GM19238 (cell line): Measurements from ENCODE around the gene LRRC23.
"Not testable (repeated sequence)": the region's sequence is repeated elsewhere in the genome, so short reads cannot be mapped to it uniquely, and the experiment has no call there.

ENCODE experiments used
- DNase-seq: peaks from one replicate; pipeline ENCODE4 v3.0.0; 2011; ENCODE audit warnings: low spot score; ENCODE audit not compliant: insufficient read length

LRRC23 gene, protein sequence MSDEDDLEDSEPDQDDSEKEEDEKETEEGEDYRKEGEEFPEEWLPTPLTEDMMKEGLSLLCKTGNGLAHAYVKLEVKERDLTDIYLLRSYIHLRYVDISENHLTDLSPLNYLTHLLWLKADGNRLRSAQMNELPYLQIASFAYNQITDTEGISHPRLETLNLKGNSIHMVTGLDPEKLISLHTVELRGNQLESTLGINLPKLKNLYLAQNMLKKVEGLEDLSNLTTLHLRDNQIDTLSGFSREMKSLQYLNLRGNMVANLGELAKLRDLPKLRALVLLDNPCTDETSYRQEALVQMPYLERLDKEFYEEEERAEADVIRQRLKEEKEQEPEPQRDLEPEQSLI

DNA sequence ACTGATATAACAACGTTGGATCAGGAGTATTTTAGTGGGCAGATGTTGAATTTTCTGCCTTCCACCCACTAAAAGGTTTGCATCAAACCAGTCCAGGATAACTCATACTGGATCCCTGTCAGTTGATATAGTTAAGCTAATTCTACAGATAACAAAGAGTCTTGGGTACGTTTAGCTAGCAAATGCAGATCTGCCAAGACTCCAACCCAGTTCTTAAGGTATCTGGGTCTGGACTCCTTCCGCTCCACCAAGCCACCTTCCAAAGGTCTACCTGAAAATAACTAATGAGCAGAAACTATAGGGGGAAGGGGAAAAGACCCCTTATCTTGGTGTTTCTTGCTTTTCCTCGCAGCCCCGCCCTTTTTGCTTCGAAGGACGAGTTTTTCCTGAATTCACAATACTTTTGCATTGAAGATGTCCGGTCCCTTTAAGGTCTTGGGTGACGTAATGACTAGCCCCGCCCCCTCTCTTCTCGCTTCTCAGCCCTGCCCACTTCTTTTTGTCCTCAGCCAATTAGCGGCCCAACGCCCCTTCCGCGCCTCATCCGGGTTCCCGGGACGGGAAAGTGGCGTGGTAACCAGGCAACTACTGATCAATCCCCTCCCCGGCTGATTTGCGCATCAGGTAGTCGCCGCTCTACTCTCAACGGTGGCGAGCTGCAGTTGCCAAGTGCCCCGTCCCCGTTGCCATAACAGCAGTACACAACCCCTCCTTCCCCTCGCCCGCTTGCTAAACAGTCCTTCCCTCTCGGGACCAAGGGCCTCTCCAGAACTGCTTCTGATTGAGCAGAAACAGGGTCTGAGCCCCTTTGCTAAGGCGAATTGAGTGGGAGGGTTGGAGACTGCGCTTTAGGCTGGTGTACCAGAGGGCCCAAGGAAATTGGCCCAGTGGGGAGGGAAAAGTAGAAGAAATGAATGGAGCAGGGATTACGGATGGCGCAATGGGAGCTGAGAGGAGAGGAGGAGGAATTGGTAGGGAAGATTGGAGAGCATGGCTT is at the start of gene LRRC23:
Gene LRRC23 (plus strand): TSS at position 543 of the 997 bp plus-strand sequence. CDS start 812 bp downstream, outside the sequence.
- DNase-seq, result peak; percentile 92

DNA sequence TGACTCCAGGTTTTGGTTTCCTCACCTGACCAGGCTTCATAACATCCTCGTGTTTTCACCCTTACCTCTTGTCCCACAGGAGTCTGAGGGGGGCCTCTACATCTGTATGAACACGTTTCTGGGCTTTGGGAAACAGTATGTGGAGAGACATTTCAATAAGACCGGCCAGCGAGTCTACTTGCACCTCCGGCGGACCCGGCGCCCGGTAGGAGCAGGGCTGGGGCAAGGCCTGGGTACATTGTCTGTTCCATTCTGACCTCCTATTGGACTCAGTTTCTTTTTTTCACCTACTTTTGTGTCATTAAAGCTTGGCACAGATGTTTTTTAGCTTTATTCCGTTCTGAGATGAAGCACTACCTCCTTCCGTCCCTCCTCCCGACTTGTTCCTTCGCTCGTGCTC is 49.3 kb upstream of the LRRC23 start:
- no peak for DNase-seq

DNA sequence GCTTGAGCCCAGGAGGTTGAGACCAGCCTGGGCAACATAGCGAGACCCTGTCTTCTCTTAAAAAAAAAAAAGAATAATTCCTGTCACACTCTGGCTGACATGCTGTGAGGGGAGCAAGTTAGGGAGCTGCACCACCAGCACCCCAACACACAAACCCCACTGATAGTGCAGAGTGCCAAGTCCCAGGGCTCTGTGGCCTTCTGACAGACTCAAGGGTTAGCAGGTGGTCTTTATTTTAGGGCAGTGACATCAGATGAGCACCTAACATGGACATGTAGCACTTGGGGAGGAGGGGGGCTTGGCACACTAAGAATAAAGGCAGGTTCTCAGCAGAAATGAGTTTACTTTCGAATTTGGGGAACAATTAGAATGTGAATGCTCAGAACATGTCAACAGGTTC is 45.8 kb upstream of the LRRC23 start:
- no peak for DNase-seq

DNA sequence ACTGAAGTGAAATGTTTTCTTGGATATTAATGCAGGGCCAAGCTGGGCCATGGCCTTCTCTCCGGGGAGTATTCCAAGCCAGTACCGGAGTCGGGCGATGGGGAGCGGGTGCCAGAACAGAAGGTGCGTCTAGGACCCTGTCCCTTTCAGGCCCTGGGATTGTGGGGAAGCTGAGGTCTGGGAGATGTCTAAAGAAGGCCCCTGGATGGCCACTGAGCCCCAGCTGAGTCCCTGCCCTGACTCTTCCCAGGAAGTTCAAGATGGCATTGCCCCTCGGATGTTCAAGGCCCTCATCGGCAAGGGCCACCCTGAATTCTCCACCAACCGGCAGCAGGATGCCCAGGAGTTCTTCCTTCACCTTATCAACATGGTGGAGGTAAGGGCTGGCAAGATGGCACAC is 44.5 kb upstream of the LRRC23 start:
- no peak for DNase-seq

DNA sequence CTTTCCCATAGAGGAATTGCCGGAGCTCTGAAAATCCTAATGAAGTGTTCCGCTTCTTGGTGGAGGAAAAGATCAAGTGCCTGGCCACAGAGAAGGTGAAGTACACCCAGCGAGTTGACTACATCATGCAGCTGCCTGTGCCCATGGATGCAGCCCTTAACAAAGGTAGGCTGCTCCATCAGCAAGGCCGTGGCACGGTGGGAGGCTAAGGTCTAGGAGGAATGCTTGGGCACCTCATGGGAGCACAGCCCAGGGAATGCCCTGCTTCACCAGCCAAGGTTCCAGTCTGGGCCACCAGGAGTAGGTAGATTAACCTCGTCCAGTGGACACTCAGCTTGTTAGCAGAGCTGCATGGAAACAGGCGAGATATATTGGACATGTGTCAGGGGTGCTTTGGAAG is 43.7 kb upstream of the LRRC23 start:
- no peak for DNase-seq

DNA sequence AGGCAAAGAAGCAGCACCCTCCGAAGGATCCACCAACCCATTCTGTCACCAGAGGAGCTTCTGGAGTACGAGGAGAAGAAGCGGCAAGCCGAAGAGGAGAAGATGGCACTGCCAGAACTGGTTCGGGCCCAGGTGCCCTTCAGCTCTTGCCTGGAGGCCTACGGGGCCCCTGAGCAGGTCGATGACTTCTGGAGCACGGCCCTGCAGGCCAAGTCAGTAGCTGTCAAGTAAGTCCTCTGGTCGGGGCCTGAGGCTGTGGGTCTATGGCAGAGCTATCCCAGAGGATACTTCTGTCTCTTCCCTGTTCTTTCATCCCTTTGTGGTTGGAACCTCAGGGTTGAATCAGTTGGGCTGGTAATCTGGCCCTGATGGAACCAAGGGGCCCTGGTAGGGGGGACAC is 43.2 kb upstream of the LRRC23 start:
- no peak for DNase-seq

DNA sequence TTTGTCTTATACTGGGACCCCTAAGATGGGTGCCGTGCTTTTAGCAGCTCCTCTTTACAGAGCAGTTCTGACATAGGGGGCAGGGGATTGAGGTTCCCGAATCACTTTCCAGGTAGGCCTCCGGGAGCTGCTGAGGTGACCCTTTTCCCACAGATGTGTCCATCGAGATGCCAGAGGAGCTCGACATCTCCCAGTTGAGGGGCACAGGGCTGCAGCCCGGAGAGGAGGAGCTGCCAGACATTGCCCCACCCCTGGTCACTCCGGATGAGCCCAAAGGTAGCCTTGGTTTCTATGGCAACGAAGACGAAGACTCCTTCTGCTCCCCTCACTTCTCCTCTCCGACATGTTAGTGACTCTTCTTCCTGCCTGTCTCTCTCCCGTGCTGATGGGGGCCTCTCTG is 41.6 kb upstream of the LRRC23 start:
- no peak for DNase-seq

DNA sequence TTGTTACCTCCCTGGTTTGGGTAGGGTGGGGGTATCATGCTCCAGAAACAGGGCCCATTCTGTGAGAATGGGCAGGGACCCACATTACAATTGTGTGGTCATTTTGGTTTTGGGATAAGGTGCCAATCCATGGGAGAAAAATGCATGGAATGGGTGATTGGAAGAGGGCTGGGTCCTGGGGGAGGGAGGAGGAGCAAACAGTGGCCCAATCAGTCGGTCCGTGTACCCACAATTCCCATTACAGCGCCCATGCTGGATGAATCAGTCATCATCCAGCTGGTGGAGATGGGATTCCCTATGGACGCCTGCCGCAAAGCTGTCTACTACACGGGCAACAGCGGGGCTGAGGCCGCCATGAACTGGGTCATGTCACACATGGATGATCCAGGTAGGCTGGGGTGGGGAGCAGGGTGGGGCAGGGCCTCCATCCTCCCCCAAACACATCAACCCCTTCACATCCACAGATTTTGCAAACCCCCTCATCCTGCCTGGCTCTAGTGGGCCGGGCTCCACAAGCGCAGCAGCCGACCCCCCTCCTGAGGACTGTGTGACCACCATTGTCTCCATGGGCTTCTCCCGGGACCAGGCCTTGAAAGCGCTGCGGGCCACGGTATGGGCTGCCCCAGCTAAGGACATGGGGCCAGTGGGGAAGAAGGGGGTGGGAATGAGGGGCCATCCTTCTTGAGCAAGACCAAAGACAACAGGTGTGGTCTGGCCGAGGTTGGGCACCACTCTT is 40.9 kb upstream of the LRRC23 start:
- no peak for DNase-seq

DNA sequence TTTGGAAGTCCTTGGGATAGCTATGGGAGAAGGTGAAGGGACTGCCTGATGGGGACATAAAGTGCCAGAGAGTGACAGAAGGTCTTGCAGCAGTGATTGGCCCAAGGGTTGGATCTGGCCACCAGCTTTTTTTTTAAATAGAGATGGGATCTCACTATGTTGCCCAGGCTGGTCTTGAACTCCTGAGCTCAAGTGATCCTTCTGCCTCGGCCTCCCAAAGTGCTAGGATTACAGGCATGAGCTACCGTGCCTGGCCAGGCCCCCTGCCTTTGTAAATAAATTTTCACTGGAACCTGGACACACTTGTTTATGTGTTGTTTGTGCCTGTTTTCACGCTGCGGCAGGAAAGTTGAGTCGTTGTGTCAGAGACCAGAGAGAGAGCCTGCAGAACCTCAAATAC is 39.3 kb upstream of the LRRC23 start:
- DNase-seq, result not testable (repeated sequence)

DNA sequence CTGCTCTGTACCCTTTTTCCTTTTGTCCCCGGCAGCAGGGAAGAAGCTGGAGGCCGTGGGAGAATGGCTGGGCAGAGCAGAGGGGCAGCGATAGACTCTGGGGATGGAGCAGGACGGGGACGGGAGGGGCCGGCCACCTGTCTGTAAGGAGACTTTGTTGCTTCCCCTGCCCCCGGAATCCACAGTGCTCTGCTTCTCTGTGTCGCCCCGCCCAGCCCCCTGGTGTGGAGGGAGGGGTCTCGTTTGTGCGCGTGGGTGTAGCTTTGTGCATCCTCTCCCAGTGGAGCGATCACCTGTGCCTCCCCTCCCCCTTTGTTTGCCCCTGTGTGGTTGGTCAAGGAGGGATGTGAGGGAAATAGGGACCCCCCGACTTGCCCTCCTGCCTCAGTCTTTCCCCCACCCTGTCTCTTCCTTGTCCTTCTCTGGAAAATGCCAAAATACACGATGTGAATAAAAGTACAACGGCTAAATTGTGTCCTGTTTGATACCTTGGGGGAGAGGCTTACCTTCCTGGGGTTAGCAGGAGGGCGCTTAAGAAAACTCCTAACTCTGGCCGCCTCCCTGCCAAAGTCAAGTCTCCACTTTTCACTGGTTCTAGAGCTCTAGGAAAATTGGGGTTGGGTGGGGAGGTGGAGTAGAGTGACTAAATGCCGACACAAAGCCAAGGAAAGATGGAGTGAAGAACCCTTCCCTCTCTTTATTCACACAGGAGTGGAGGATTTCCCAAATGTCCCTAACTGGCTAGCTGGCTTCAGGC is 38.3 kb upstream of the LRRC23 start:
- no peak for DNase-seq

DNA sequence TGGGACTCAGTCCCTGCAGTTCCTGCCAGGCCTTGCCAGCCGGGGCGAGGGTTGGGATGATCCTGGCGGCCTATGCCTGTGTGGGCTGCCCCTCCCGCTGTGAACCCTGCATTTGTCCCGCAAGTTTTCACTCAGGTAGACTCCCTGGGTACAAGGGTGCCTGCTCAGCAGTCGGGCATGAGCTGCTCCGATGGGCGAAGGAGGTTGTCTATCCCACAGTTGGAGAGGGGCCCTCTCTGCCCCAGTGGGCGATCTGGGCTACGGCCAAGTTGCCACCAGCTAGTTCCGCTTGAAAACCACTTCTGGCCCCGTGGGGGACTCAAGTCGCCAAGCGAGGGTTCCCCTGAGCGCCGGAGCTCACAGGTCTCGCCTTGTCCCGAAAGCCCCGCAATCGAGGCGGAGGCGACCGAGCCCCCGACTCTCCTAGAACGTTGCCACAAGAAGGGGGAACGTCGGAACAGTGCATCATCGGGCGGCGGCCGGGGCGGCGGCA is 37.7 kb upstream of the LRRC23 start:
- no peak for DNase-seq

DNA sequence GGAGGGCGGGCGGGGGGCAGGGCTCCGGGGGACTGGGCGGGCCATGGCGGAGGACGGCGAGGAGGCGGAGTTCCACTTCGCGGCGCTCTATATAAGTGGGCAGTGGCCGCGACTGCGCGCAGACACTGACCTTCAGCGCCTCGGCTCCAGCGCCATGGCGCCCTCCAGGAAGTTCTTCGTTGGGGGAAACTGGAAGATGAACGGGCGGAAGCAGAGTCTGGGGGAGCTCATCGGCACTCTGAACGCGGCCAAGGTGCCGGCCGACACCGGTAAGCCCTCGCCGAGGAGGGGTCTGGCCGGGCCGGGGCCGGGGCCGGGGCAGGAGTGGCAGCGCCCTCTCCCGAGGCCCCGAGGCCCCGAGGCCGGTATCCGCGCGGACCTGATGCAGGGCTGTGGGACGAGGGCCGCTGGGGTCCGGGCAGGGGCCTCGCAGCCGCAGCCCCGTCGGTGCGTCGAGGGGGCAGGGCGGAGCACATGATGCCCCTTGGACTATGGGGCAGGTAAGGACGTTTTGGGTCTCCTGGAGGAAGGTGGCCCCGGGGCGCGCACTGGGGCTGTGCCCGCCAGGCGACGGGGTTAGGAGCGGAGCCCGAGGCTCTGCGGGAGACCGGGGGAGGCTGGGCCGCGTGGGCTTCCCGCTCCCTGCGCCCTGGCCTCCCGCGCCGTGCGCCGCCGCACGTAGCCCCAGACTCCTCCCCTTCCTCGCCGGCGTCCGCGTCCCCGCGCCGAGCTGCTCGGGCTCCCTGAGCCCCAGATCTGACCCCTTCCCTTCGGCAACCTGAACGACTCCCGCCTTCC is 37.0 kb upstream of the LRRC23 start, which contains the start of gene TPI1:
Gene TPI1 (plus strand): TSS at position 119 of the 798 bp plus-strand sequence. CDS start 36 bp downstream, at position 155.
- peak; percentile 83 for DNase-seq

DNA sequence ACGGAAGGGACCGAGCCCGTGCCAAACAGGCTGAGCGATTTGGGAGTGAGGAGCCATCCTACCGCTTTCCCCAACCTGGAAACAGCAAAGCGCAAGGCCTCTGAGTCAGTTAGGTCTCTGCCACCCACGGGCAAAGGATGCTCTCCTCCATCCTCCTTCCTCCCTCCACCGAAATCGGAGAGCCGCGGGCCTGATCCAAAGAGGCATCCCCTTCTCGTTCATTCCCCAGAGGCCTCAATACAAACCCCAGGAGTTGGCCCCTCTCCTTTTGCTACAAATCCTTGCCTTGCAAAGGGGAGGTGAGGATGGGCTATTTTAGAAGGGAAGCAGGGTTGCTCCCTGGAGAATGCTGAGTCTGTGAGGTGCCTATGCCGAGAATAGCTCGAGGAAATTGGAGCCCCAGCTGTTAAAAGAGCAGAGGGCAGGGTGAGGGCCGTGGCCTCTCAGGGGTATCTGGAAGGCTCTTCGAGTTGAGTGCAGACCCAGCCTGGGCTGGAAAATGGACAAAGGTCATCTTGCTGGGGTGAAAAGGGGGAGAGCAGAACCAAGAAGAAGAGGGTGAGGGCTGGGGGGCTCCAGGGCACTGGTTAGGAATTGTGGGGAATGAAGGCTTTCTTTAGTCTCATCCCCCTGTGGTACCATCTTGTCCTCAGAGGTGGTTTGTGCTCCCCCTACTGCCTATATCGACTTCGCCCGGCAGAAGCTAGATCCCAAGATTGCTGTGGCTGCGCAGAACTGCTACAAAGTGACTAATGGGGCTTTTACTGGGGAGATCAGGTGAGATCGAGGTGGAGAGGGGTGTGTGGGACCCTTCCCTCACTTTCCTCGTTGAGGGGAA is 36.2 kb upstream of the LRRC23 start:
- DNase-seq, result no peak

DNA sequence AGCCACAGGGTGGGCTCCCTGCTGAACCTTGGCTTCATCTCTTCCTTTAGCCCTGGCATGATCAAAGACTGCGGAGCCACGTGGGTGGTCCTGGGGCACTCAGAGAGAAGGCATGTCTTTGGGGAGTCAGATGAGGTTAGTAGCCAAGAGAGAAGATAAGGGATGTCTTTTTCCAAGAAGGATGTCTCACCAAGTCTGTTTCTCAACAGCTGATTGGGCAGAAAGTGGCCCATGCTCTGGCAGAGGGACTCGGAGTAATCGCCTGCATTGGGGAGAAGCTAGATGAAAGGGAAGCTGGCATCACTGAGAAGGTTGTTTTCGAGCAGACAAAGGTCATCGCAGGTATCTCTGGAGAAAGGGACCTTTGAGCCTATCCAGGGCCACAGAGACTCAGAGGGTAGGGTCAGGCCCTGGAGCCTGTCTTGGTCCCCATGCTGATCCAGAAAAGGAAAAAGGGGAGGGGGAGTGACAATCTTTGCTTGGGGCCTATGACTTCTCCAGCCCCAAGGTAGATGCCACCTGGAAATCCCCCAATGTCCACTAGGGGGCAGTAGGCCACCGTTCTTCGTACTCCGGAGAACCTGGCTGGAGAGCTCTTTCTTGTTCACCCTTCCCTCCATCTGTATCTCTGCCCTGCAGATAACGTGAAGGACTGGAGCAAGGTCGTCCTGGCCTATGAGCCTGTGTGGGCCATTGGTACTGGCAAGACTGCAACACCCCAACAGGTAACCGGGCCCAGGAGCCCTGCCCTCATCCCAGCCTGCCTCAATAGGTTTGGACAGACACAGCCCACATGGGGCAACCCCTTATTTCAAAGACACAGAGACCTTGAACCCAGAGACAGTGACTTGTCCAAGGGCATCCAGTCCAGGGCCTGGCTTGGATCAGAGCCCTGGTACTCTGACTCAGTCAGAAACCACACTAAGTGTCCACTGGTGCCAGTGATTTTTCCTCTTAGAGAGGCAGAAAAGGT is 35.3 kb upstream of the LRRC23 start:
- peak; percentile 79 for DNase-seq

DNA sequence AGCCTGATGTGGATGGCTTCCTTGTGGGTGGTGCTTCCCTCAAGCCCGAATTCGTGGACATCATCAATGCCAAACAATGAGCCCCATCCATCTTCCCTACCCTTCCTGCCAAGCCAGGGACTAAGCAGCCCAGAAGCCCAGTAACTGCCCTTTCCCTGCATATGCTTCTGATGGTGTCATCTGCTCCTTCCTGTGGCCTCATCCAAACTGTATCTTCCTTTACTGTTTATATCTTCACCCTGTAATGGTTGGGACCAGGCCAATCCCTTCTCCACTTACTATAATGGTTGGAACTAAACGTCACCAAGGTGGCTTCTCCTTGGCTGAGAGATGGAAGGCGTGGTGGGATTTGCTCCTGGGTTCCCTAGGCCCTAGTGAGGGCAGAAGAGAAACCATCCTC is 34.3 kb upstream of the LRRC23 start:
- DNase-seq, result not testable (repeated sequence)

DNA sequence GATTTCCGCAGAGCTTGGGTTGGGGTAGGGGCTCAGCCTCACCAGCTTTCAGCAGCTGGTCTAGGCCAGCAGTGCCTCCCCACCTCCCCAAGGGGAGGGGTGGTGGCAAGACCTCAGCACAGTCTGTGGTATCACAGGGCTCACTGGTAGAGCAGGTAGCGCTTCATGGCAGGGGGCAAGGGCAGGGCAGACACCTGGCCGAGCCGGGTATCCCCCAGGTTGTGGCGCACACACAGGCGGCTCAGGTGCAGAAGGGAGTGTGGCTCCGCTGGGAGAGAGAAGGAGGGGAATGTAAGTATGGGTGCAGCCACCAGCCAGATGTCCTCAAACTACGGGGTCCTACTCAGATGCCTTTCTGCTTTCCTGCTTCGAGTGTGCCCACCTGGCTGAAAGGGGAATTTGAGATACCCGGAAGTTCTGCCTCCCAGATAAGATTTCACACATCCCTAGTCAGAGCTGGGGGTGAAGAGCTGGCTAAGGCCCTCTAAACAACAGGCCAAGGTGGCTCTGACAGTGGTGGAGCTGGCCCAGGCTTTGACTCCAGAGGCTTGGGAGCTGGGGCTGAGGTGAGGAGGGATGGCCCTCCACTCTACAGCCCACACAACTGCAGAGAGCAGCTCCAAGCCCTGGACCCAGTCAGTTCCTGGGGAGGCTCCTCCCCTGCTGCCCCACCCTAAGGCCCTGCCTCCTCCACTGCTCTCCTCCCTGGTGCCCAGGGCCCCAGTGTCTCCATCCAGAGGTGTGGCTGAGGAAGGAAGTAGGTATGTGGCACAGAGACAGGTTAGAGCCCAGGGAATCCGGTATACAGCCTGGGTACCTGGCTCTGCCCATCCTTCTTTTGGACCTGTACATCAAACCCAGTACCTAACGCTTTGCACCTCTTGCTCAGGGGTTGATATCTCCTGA is 33.3 kb upstream of the LRRC23 start:
- no peak for DNase-seq
